ENCODE results near the gene KCNQ5.

GRCh38 chr6:72675396-72675795 lies 53.5 kb downstream of the KCNQ5 start:
- TF ChIP-seq CTCF (IDR thresholded peaks at IDR 0.05; ENCODE audit: low read depth, low read length) (no peak), EZH2phosphoT487 (IDR thresholded peaks at IDR 0.05; ENCODE audit: low read depth) (no peak)
